HepG2 (cell line): Measurements from ENCODE around the gene PRDM11.

Experiments used
- CBX1 ChIP-seq: IDR thresholded peaks from one replicate; pipeline ENCODE4 v1.6.1; 2016; ENCODE audit warnings: antibody characterized with exemption, low read depth
- FOSL2 ChIP-seq: sonication (generic); formaldehyde crosslinking; IDR thresholded peaks from 2 replicates; pipeline ENCODE4 v1.4.0; 2020; ENCODE audit warnings: missing genetic modification reagents
- GLI4 ChIP-seq: sonication (generic); formaldehyde crosslinking; IDR thresholded peaks from 2 replicates; pipeline ENCODE4 v1.5.1; 2020; ENCODE audit warnings: missing genetic modification reagents, mild to moderate bottlenecking, moderate library complexity, borderline replicate concordance
- TAF1 ChIP-seq: sonication (generic); formaldehyde crosslinking; IDR thresholded peaks from 2 replicates; pipeline ENCODE4 v1.4.0; 2020; ENCODE audit warnings: missing genetic modification reagents
- U2AF1 ChIP-seq: fragments of 200-400 bp; formaldehyde crosslinking; optimal IDR thresholded peaks from 2 replicates; pipeline ENCODE3; 2017; ENCODE audit warnings: mild to moderate bottlenecking, low read depth, low read length
- ZMYM4 ChIP-seq: sonication (generic); formaldehyde crosslinking; IDR thresholded peaks from 2 replicates; pipeline ENCODE4 v1.8.1; 2023; ENCODE audit warnings: mild to moderate bottlenecking, missing genetic modification reagents
- ZNF274 ChIP-seq: sonication (generic); formaldehyde crosslinking; IDR thresholded peaks from 2 replicates; pipeline ENCODE4 v1.5.1; 2020; ENCODE audit warnings: mild to moderate bottlenecking, missing genetic modification reagents
- ZNF710 ChIP-seq: sonication (generic); formaldehyde crosslinking; IDR thresholded peaks from 2 replicates; pipeline ENCODE4 v1.5.0; 2020; ENCODE audit warnings: mild to moderate bottlenecking, missing genetic modification reagents, borderline replicate concordance
- ZSCAN29 ChIP-seq: sonication (generic); formaldehyde crosslinking; conservative IDR thresholded peaks from 2 replicates; pipeline ENCODE4 v1.4.0; 2020; ENCODE audit warnings: mild to moderate bottlenecking, missing genetic modification reagents
- TF ChIP-seq, protein P1 (sequence below): sonication (generic); formaldehyde crosslinking; IDR thresholded peaks from 2 replicates; pipeline ENCODE4 v1.5.0; 2020; ENCODE audit warnings: missing genetic modification reagents
- TF ChIP-seq, protein P2 (sequence below): sonication (generic); formaldehyde crosslinking; IDR thresholded peaks from 2 replicates; pipeline ENCODE4 v1.8.1; 2023; ENCODE audit warnings: mild to moderate bottlenecking, inconsistent platforms, moderate library complexity, missing genetic modification reagents, borderline replicate concordance

DNA sequence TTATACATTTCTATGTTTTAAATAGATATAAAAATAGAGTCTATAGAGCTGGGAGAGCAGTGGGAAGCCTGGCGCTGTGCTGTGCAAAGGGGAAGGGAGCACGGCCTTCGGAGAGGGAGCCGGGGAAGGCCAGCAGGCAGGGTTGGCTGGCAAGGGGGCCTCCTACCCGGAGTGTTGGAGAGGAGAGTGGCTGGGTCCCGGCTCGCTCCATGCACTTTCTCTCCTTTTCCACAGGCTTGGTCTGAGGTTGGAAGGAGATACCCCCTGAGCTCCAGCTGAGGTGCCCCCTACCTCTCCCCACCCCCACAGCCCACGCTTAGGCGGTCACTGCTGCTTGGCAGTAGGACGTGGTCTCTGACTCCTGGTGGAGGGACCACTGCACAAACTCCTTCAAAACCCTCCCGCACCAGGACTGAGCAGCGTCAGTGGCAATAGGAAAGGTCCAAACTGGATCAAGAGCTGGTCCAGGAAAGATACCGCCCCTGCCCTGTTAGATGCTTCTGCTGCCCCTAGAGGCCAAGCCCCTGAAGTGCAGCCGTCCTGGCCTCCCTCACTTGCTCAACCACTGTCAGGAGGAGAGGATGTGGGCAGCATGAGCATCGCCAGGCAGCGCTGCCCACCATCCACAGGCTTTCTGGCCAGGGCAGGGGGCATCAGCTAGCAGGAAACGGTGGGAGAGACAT lies 86.8 kb downstream of the PRDM11 start:
- TF ChIP-seq ZNF710 (CRISPR knock-in tag) (no peak), TAF1 (CRISPR knock-in tag) (no peak), ZSCAN29 (CRISPR knock-in tag) (no peak), U2AF1 (no peak), GLI4 (CRISPR knock-in tag) (no peak), CBX1 (no peak), ZMYM4 (CRISPR knock-in tag) (no peak), ZNF274 (CRISPR knock-in tag) (no peak), FOSL2 (CRISPR knock-in tag) (no peak)
- TF ChIP-seq, protein P1, sequence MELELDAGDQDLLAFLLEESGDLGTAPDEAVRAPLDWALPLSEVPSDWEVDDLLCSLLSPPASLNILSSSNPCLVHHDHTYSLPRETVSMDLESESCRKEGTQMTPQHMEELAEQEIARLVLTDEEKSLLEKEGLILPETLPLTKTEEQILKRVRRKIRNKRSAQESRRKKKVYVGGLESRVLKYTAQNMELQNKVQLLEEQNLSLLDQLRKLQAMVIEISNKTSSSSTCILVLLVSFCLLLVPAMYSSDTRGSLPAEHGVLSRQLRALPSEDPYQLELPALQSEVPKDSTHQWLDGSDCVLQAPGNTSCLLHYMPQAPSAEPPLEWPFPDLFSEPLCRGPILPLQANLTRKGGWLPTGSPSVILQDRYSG (CRISPR knock-in tag) = no peak
- TF ChIP-seq, protein P2, sequence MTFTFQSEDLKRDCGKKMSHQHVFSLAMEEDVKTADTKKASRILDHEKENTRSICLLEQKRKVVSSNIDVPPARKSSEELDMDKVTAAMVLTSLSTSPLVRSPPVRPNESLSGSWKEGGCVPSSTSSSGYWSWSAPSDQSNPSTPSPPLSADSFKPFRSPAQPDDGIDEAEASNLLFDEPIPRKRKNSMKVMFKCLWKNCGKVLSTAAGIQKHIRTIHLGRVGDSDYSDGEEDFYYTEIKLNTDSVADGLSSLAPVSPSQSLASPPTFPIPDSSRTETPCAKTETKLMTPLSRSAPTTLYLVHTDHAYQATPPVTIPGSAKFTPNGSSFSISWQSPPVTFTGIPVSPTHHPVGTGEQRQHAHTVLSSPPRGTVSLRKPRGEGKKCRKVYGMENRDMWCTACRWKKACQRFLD (CRISPR knock-in tag) = no peak
